Stimulated activated CD8-positive, alpha-beta memory T cell treated with anti-CD3 and anti-CD28 coated beads, Interleukin-2, amount 100 ng/mL, for 48 hours (primary cell): ENCODE results near the gene SH3RF3.
"Not testable (repeated sequence)": the region's sequence is repeated elsewhere in the genome, so short reads cannot be mapped to it uniquely, and the experiment has no call there.

ENCODE experiments used
- DNase-seq, 2 donors: peaks; one replicate each; pipeline ENCODE4 v3.0.0-alpha.2; 2020; ENCODE audit warnings: low read depth in 2 of 2

The SH3RF3 gene

GRCh38 chr2:109217362-109218086, 88.5 kb downstream of the SH3RF3 start:
- no peak for DNase-seq

GRCh38 chr2:109218087-109218791, 89.2 kb downstream of the SH3RF3 start:
- DNase-seq: no peak

- no peak for DNase-seq
Observed at GRCh38 chr2:109218792-109219126, 89.8 kb downstream of the SH3RF3 start.

DNA sequence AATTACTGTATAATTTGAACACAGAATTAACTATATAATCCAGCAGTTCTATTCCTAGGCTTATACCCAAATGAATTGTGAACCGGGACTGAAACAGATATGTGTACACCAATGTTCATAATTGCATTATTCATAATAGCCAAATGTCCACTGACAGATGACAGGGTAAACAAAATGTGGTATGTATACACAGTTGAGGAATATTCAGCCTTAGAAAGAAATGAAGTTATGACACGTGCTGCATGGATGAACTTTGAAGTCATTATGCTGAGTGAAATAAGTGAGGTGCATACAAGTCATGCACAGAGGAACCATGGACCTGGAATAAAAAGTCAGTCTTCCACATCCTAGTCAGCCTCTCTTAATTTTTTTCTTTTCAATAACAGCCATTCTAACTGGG, 91.9 kb downstream of the SH3RF3 start:
- DNase-seq: no peak

DNA sequence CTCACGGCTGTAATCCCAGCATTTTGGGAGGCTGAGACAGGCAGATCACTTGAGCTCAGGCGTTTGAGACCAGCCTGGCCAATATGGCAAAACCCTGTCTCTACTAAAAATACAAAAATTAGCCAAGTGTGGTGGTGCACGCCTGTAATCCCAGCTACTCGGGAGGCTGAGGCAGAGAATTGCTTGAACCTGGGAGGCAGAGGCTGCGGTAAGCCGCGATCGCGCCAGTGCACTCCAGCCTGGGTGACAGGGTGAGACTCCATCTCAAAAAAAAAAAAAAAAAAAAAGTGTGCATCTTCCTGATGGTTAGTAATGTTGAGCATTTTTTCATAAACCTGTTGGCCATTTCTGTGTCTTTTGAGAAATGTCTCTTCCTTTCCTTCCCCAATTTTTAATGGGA, 92.3 kb downstream of the SH3RF3 start:
- DNase-seq: not testable (repeated sequence)

- DNase-seq: no peak
Observed at GRCh38 chr2:109222422-109222821, 93.4 kb downstream of the SH3RF3 start.

- no peak for DNase-seq
Observed at GRCh38 chr2:109222825-109223471, 93.9 kb downstream of the SH3RF3 start.

GRCh38 chr2:109223490-109223889, 94.5 kb downstream of the SH3RF3 start:
- no peak for DNase-seq

- not testable (repeated sequence) for DNase-seq
Observed at GRCh38 chr2:109224341-109224740, 95.3 kb downstream of the SH3RF3 start.

DNA sequence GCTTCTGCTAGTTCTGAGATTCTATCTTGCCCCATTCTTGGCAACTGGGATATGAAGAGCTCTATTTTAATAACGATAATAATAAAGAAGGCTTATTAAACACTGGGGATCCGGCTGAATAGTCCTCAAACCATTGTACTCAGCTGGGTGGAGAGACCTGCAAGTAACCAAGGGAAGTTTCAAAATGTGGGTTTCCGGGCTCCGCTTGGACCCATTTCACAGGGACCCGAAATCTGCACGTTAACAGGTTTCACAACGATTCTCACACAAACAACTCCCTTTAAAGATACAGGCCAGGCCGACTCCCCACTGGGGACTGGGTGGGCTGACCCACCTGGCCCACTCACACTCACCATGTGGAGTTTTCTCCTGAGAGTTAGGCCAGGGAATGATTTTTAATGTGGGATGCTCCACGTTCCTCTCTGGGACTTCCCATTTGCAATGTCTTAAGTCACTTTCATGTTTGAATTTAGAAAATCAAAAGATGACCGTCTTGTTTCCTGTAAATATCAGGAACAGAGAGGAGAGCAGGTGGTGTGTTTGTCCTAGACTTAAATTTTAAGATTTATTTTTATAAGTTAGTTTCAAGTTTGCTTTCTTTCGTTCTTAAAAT, 96.3 kb downstream of the SH3RF3 start:
- DNase-seq: no peak

- no peak for DNase-seq
Observed at GRCh38 chr2:109226128-109226527, 97.1 kb downstream of the SH3RF3 start.

DNA sequence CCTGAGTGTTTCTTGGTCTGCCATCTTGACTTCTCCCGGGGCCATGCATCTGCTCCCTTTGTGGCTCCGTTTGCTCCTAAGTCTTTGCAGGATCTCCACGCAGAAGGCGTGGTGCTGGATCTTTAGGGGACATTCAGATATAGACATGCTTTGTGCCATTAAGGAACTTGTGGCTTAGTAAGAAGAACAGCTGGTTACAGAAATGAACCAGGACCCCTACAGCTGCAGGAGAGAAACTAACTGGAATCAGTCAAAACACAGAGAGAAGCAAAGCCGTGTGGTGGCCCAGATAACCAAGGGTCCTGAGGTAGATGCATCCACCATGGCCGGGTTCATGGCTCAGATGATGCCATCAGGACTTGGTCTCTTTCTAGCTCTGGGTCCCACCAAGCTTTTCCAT, 97.6 kb downstream of the SH3RF3 start:
- no peak for DNase-seq

- DNase-seq: no peak
Observed at GRCh38 chr2:109229094-109229675, 100.2 kb downstream of the SH3RF3 start.

DNA sequence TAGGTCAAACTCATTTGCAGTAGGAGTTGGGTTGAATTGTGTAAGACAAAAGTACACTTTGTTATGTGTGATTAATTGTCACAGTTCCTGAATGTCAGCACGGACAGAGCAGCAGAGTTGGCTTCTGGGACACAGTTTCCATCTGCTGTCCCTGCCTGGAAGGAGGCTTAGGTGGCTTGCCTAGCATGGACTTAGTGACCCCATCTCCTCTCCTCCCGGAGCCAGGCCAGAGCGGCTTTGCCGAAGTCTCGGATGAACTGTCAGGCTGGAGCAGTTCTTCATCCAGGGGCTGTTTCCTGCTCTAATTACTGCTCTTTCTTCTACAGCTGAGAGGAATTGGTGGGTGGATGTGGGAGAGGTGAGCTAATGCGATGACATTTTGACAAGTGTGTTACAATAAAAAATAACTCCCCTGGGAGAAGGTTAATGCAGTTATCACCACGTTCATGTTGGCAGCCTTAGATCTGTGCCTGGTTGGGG, 102.0 kb downstream of the SH3RF3 start:
- no peak for DNase-seq

- no peak for DNase-seq
Observed at GRCh38 chr2:109231428-109231827, 102.4 kb downstream of the SH3RF3 start.

- no peak for DNase-seq
Observed at GRCh38 chr2:109231996-109232705, 103.1 kb downstream of the SH3RF3 start.

DNA sequence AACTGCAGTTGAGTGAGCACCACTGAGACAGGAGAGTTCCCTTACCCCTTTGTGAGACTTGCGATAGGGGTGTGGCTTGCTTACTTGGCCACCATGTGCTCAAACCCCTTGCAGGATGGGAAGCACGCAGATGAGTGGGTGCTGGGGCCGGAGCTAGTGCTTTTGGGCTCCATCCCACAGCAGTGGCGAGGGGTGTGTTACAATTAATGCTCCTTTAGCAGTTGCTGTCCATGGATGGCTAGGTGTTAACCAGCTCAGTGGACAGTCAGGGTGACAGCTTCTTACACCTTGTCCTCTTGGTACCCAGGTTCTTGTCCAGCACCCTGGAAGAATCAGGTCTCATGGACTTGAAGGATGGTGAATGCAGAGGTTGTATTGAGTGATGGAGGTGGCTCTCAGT, 103.9 kb downstream of the SH3RF3 start:
- no peak for DNase-seq

DNA sequence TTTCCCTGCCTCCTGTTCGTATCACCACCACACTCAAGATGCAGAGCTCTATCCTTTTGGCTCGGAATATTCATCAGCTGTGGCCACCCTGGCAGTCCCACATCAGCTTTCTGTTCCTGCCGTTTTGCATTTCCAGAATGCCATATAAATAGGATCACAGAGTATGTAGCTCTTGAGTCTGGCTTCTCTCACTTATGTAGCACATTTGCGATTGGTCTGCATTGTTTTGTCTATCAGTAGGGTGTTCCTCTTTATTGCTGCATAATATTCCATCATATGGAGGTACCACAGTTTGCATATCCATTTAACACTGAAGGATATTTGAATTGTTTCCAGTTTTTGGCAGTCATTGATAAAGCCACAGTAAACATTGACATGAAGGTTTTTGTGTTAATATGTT, 104.6 kb downstream of the SH3RF3 start:
- no peak for DNase-seq

- DNase-seq: no peak
Observed at GRCh38 chr2:109234355-109234754, 105.3 kb downstream of the SH3RF3 start.

DNA sequence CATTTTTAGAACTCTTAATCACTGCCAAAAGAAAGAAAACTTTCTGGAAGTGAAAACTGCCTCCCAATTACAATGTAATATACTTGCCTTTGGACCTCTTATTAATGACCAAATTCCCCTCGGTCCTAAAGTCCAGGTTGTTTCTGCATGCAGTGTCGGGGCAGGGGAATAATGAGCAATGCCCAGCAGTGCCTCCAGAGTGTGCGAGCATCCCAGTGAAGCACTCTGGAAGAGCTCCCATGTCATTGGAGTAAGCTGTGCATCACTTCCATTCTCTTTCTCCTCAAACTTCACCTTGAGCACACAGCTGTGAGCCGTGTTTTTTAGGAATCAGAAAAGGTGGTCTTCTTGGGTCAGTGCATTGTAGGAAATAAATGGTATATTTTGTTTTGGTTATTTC, 107.1 kb downstream of the SH3RF3 start:
- no peak for DNase-seq

DNA sequence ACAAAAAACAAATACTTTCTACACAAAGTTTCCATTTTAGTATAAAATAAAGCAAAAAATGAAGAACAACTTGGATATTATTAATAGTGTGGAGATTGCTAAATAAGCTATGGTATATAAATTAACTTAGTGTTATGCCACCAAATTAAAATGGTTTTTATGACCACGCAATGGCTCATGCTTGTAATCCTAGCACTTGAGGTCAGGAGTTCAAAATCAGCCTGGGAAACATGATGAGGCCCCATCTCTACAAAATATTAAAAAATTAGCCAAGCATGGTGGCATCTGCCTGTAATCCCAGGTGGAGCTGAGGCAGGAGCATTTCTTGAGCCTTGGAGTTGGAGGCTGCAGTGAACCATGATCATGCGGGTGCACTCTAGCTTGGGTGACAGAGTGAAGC, 108.8 kb downstream of the SH3RF3 start:
- DNase-seq: no peak
